ENCODE data around the gene IL12RB2.
"Not testable (repeated sequence)": the region's sequence is repeated elsewhere in the genome, so short reads cannot be mapped to it uniquely, and the experiment has no call there.

GRCh38 chr1:67417733-67418132 lies 110.1 kb downstream of the IL12RB2 start:
- TF ChIP-seq CTCF (IDR thresholded peaks at IDR 0.05; ENCODE audit: low read depth, low read length); MYC (IDR thresholded peaks at IDR 0.05; ENCODE audit: low read depth, low read length); MAX (IDR thresholded peaks at IDR 0.05; ENCODE audit: low read depth, low read length); POLR2A (IDR thresholded peaks at IDR 0.05; ENCODE audit: extremely low read depth, insufficient read length): not testable (repeated sequence)

Measured in NB4 (cell line).